KBM-7 (cell line): ENCODE data around the gene ZNF697.

Experiments
- DNase-seq: peaks from one replicate; pipeline ENCODE4 v3.0.0-alpha.2; 2015
- in situ Hi-C: fragments of 300-500 bp; cut with MboI; formaldehyde crosslinking; loops from 2 replicates; pipeline ENCODE4 v1.14.3; 2020; ENCODE audit warnings: low sequenced_read_pairs, low pct_unique_long_range_greater_than_20kb, mixed read lengths

ZNF697 gene

GRCh38 chr1:119670898-119671297, 22.8 kb upstream of the ZNF697 start:
- no peak for DNase-seq
- in situ Hi-C loops: no loop called here

GRCh38 chr1:119667173-119667572, 19.1 kb upstream of the ZNF697 start:
- no peak for DNase-seq
- in situ Hi-C loops: no loop called here

GRCh38 chr1:119664067-119664466, 16.0 kb upstream of the ZNF697 start:
- in situ Hi-C loops: no loop called here
- no peak for DNase-seq

GRCh38 chr1:119662034-119662437, 14.0 kb upstream of the ZNF697 start:
- in situ Hi-C loops: no loop called here
- no peak for DNase-seq

GRCh38 chr1:119660253-119661083, 12.4 kb upstream of the ZNF697 start:
- DNase-seq: no peak
- in situ Hi-C loops: no loop called here

GRCh38 chr1:119659628-119660027, 11.6 kb upstream of the ZNF697 start:
- DNase-seq: no peak
- in situ Hi-C loops: no loop called here

- no peak for DNase-seq
These were observed 8.4 kb upstream of the ZNF697 start for GRCh38 chr1:119656410-119656955.

GRCh38 chr1:119655154-119655553, 7.1 kb upstream of the ZNF697 start:
- in situ Hi-C loops: no loop called here
- no peak for DNase-seq

More at GRCh38 chr1:119656410-119656955, 8.4 kb upstream of the ZNF697 start:
- in situ Hi-C loops: no loop called here

- no peak for DNase-seq
- in situ Hi-C loops: no loop called here
These were observed 5.7 kb upstream of the ZNF697 start for GRCh38 chr1:119653839-119654170.

- in situ Hi-C loops: no loop called here
- no peak for DNase-seq
These were observed 5.2 kb upstream of the ZNF697 start for GRCh38 chr1:119653135-119653838.

GRCh38 chr1:119652587-119652986, 4.5 kb upstream of the ZNF697 start:
- in situ Hi-C loops: no loop called here
- no peak for DNase-seq

GRCh38 chr1:119651641-119652040, 3.6 kb upstream of the ZNF697 start:
- in situ Hi-C loops: no loop called here
- DNase-seq: no peak

GRCh38 chr1:119651133-119651532, 3.1 kb upstream of the ZNF697 start:
- in situ Hi-C loops: no loop called here
- no peak for DNase-seq

GRCh38 chr1:119648620-119649004, 546 bp upstream of the ZNF697 start:
- in situ Hi-C loops: no loop called here
- DNase-seq: no peak

- no peak for DNase-seq
- in situ Hi-C loops: no loop called here
These were observed 785 bp downstream of the ZNF697 start for GRCh38 chr1:119647228-119647733.

- peak; percentile 19 for DNase-seq
- in situ Hi-C loops: no loop called here
These were observed 1.4 kb downstream of the ZNF697 start for GRCh38 chr1:119646521-119647227.

GRCh38 chr1:119639109-119639508, 9.0 kb downstream of the ZNF697 start:
- in situ Hi-C loops: no loop called here
- no peak for DNase-seq

- in situ Hi-C loops: no loop called here
These were observed 10.4 kb downstream of the ZNF697 start for GRCh38 chr1:119637710-119638109.

GRCh38 chr1:119636491-119637089, 11.5 kb downstream of the ZNF697 start:
- in situ Hi-C loops: no loop called here
- no peak for DNase-seq

More at GRCh38 chr1:119637710-119638109, 10.4 kb downstream of the ZNF697 start:
- DNase-seq: no peak
